Panc1 (cell line): ENCODE results near the gene MYO18A. TPM values are rescaled to one million over a fixed set of nuclear protein-coding genes. Genes with fewer than 3 reads are reported as not detected.
"Not testable (repeated sequence)": the region's sequence is repeated elsewhere in the genome, so short reads cannot be mapped to it uniquely, and the experiment has no call there.

Experiments used
- ATAC-seq: fragments of 200-7000 bp; cut with Tn5 transposase; 2 replicates; pipeline ENCODE4 v1.9.1; 2020; ENCODE audit warnings: mild to moderate bottlenecking, moderate library complexity
- BruUV-seq: library from RNA; stranded (reverse); fragments of 400-500 nt; replicated peaks from 2 replicates; lab custom pipeline; 2021; lab: Mats Ljungman, UMichigan
- CTCF ChIA-PET: fragments of 300-600 bp; sonication (Branson Sonifier 250); formaldehyde crosslinking; loops from one replicate; lab custom pipeline; 2022; ENCODE audit warnings: antibody characterized with exemption; lab: Charles Lee
- POLR2A ChIA-PET: fragments of 300-600 bp; sonication (Branson Sonifier 250); formaldehyde crosslinking; loops from one replicate; lab custom pipeline; 2022; ENCODE audit warnings: antibody characterized with exemption; lab: Charles Lee
- DNase-seq: peaks from one replicate; pipeline ENCODE4 v3.0.0-alpha.2; 2010; ENCODE audit warnings: low read depth, low spot score
- H3K27ac ChIP-seq: 2 replicates; pipeline ENCODE4 v1.5.1; 2011; ENCODE audit warnings: mild to moderate bottlenecking, low read length, inconsistent platforms
- H3K27me3 ChIP-seq: fragments of 200-500 bp; sonication (Bioruptor generic); 2 replicates; pipeline ENCODE4 v1.6.0; 2014; ENCODE audit warnings: low read length, inconsistent platforms; ENCODE audit not compliant: control insufficient read depth, insufficient read depth
- H3K36me3 ChIP-seq: fragments of 200-500 bp; sonication (Bioruptor generic); 2 replicates; pipeline ENCODE4 v1.5.1; 2014; ENCODE audit warnings: inconsistent platforms, mild to moderate bottlenecking, low read length, moderate library complexity; ENCODE audit not compliant: control insufficient read depth, insufficient read depth
- H3K4me1 ChIP-seq: 2 replicates; pipeline ENCODE4 v1.5.1; 2011; ENCODE audit warnings: inconsistent platforms, mild to moderate bottlenecking, low read length, moderate library complexity; ENCODE audit not compliant: control insufficient read depth, insufficient read depth
- H3K4me3 ChIP-seq, 2 experiments: 2 replicates each; pipeline ENCODE4 v1.5.1; 2011 to 2012; ENCODE audit warnings: low read depth in 2 of 2, low read length in 2 of 2, mild to moderate bottlenecking in 2 of 2, inconsistent platforms in 1 of 2, moderate library complexity in 1 of 2
- H3K9me3 ChIP-seq: fragments of 200-500 bp; sonication (Bioruptor generic); 2 replicates; pipeline ENCODE4 v1.5.1; 2014; ENCODE audit warnings: low read depth, mild to moderate bottlenecking, inconsistent platforms, low read length, moderate library complexity; ENCODE audit not compliant: control insufficient read depth, insufficient read depth
- POLR2AphosphoS5 ChIP-seq: IDR thresholded peaks from 2 replicates; pipeline ENCODE4 v1.6.1; 2012; ENCODE audit warnings: mild to moderate bottlenecking, low read depth, low read length, moderate library complexity
- SIN3A ChIP-seq: IDR thresholded peaks from 2 replicates; pipeline ENCODE4 v1.6.1; 2012; ENCODE audit warnings: low read depth, mild to moderate bottlenecking, low read length, moderate library complexity, borderline replicate concordance; ENCODE audit not compliant: insufficient read depth
- TCF7L2 ChIP-seq: IDR thresholded peaks from 2 replicates; pipeline ENCODE4 v1.6.1; 2011; ENCODE audit warnings: mild to moderate bottlenecking, low read depth, low read length, inconsistent platforms
- in situ Hi-C: cut with HindIII; loops from 2 replicates; pipeline ENCODE4 v1.10.0; 2016; ENCODE audit warnings: low sequenced_read_pairs, low pct_unique_long_range_greater_than_20kb
- intact Hi-C: fragments of 100-400 bp; cut with micrococcal nuclease; formaldehyde crosslinking; loops from one replicate; pipeline ENCODE4 v1.10.0; 2022; ENCODE audit not compliant: unreplicated experiment
- total RNA-seq: library from RNA; stranded (reverse); gene quantifications from one replicate; pipeline ENCODE4 v1.2.1, GENCODE V29; 2021; ENCODE audit not compliant: unreplicated experiment
- TF ChIP-seq, protein P1 (sequence below), 2 experiments: IDR thresholded peaks; 2 replicates each; pipeline ENCODE4 v1.6.1; 2011 to 2012; ENCODE audit warnings: low read depth in 2 of 2, control low read depth in 1 of 2, low read length in 1 of 2, mild to moderate bottlenecking in 1 of 2, moderate library complexity in 1 of 2; ENCODE audit not compliant: insufficient read depth in 1 of 2
- TF ChIP-seq, protein P2 (sequence below): fragments of 450-650 bp; IDR thresholded peaks from 2 replicates; pipeline ENCODE4 v1.5.1; 2017; ENCODE audit warnings: mild to moderate bottlenecking

Gene MYO18A
- total RNA-seq, 1 experiment from 2014 or later: 108 TPM

DNA sequence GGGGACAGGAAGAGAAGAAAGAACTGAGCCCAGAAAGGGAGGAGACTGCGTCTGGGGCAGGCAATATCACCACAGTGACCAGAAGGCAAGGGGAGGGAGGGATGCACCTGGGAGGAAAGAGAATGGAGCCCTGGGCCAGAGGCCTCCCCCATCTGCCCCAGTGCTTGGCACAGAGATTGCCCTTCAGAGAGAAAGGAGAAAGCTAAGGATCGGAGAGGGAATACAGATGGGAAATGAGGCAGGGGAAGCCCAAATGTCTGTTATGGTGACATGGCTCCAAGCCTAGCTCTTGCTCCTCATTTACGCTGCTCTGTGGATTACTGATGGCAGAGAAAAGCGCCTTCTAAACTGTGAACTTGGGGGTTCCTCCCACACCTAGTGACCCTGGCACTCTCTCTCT lies 90.1 kb downstream of the MYO18A start:
- H3K4me1 ChIP-seq: no peaks in the 10 kb centered on the region
- in situ Hi-C loops (no loop called here), intact Hi-C loops (no loop called here)
- H3K27ac ChIP-seq: no peak overlapping the region
- ChIA-PET POLR2A (interaction anchor here (0.5 kb wide), 1 partner anchor 94 kb away, joined by 9 read pairs; no protein-coding TSS in a partner anchor), CTCF (interaction anchor here (0.6 to 1.8 kb wide), 2 partner anchors 124 to 477 kb away, joined by 3 to 8 read pairs; no protein-coding TSS in a partner anchor)
- ATAC-seq (no peak), DNase-seq (no peak)
- 0 out of 2 replicates have a peak, but pooled peaks cover 3% of the 10 kb centered on the region for H3K36me3 ChIP-seq
- H3K4me3 ChIP-seq: no peak overlapping the region
- no peak for TF ChIP-seq SIN3A
- TF ChIP-seq, protein P1, sequence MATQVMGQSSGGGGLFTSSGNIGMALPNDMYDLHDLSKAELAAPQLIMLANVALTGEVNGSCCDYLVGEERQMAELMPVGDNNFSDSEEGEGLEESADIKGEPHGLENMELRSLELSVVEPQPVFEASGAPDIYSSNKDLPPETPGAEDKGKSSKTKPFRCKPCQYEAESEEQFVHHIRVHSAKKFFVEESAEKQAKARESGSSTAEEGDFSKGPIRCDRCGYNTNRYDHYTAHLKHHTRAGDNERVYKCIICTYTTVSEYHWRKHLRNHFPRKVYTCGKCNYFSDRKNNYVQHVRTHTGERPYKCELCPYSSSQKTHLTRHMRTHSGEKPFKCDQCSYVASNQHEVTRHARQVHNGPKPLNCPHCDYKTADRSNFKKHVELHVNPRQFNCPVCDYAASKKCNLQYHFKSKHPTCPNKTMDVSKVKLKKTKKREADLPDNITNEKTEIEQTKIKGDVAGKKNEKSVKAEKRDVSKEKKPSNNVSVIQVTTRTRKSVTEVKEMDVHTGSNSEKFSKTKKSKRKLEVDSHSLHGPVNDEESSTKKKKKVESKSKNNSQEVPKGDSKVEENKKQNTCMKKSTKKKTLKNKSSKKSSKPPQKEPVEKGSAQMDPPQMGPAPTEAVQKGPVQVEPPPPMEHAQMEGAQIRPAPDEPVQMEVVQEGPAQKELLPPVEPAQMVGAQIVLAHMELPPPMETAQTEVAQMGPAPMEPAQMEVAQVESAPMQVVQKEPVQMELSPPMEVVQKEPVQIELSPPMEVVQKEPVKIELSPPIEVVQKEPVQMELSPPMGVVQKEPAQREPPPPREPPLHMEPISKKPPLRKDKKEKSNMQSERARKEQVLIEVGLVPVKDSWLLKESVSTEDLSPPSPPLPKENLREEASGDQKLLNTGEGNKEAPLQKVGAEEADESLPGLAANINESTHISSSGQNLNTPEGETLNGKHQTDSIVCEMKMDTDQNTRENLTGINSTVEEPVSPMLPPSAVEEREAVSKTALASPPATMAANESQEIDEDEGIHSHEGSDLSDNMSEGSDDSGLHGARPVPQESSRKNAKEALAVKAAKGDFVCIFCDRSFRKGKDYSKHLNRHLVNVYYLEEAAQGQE (IDR thresholded peaks at IDR 0.05; ENCODE audit: insufficient read depth in 1 of 2, low read depth in 2 of 2, low read length in 1 of 2): no peak
- TF ChIP-seq, protein P2, sequence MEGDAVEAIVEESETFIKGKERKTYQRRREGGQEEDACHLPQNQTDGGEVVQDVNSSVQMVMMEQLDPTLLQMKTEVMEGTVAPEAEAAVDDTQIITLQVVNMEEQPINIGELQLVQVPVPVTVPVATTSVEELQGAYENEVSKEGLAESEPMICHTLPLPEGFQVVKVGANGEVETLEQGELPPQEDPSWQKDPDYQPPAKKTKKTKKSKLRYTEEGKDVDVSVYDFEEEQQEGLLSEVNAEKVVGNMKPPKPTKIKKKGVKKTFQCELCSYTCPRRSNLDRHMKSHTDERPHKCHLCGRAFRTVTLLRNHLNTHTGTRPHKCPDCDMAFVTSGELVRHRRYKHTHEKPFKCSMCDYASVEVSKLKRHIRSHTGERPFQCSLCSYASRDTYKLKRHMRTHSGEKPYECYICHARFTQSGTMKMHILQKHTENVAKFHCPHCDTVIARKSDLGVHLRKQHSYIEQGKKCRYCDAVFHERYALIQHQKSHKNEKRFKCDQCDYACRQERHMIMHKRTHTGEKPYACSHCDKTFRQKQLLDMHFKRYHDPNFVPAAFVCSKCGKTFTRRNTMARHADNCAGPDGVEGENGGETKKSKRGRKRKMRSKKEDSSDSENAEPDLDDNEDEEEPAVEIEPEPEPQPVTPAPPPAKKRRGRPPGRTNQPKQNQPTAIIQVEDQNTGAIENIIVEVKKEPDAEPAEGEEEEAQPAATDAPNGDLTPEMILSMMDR: no peak
- TF ChIP-seq TCF7L2: no peak
- TF ChIP-seq POLR2AphosphoS5: no peak
- no peaks in the 10 kb centered on the region for H3K9me3 ChIP-seq
- no peaks in the 10 kb centered on the region for H3K27me3 ChIP-seq
- BruUV-seq: no TSS peak

DNA sequence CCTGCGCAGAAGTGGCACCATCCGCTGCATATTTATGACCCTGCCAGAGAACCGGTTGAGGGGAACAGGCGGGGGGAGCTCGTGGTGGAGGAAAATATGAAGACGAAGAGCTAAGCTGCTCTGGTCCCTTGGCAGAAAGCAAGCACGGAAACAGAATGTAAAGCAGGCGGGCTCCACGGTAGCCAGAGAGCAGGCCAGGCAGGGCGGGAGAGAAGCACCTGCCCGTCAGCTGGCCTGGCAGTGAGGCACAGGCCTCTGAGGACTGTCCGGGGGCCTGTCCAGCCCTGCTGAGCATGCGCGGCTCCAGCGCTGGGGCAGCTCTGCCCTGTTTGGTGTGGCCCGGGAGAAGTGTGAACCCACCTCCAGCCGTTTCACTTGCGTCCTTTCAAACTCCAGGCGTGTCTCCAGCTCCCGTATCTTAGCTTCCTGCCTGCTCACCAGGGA lies 90.6 kb downstream of the MYO18A start:
- Histone ChIP-seq H3K4me3 (no peak overlapping the region), H3K36me3 (0 out of 2 replicates have a peak, but pooled peaks cover 2% of the 10 kb centered on the region), H3K4me1 (no peaks in the 10 kb centered on the region), H3K27me3 (no peaks in the 10 kb centered on the region), H3K27ac (no peak overlapping the region), H3K9me3 (no peaks in the 10 kb centered on the region)
- ATAC-seq: no peak
- TF ChIP-seq TCF7L2: no peak
- no peak for TF ChIP-seq SIN3A
- TF ChIP-seq, protein P1 (IDR thresholded peaks at IDR 0.05; ENCODE audit: insufficient read depth in 1 of 2, low read depth in 2 of 2, low read length in 1 of 2): no peak
- CTCF ChIA-PET: interaction anchor here (0.6 kb wide), 1 partner anchor 476 kb away, joined by 3 read pairs; no protein-coding TSS in a partner anchor
- DNase-seq: no peak
- in situ Hi-C loops: no loop called here
- no TSS peak for BruUV-seq
- intact Hi-C loops: no loop called here
- POLR2A ChIA-PET: no interaction called here

DNA sequence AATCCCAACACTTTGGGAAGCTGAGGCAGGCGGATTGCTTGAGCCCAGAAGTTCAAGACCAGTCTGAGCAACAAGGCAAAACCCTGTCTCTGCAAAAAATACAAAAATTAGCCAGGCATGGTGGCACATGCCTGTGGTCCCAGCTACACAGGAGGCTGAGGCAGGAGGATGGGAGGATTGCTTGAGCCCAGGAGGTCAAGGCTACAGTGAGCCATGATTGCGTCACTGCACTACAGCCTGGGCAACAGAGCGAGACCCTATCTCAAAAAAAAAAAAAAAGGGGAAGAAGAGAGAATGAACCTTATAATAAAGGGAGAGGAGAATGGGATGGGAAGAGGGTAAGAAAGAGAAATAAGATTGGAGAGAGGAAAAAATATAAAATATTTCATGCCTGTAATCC lies 91.4 kb downstream of the MYO18A start:
- DNase-seq, CTCF ChIA-PET, in situ Hi-C loops, H3K27me3 ChIP-seq, H3K36me3 ChIP-seq, POLR2A ChIA-PET, H3K4me3 ChIP-seq, H3K9me3 ChIP-seq, H3K27ac ChIP-seq, intact Hi-C loops, ATAC-seq, BruUV-seq, H3K4me1 ChIP-seq: not testable (repeated sequence)
